Skeletal muscle tissue (tissue), 4 donors: Measurements from ENCODE around the gene ITSN1. TPM values are rescaled to one million over a fixed set of nuclear protein-coding genes. Genes with fewer than 3 reads are reported as not detected.

Source experiments
- H3K27ac ChIP-seq: one replicate; pipeline ENCODE4 v1.7.0; 2013; ENCODE audit warnings: mild to moderate bottlenecking, low read depth, low read length, inconsistent platforms
- H3K27me3 ChIP-seq, 3 donors: one replicate each; pipeline ENCODE4 v1.7.0; 2013; ENCODE audit warnings: low read length in 3 of 3; ENCODE audit not compliant: control insufficient read depth in 3 of 3, insufficient read depth in 3 of 3
- H3K36me3 ChIP-seq, 3 donors: one replicate each; pipeline ENCODE4 v1.7.0; 2013; ENCODE audit warnings: low read length in 3 of 3; ENCODE audit not compliant: control insufficient read depth in 3 of 3, insufficient read depth in 3 of 3
- H3K4me1 ChIP-seq, 3 donors: one replicate each; pipeline ENCODE4 v1.7.0; 2013; ENCODE audit warnings: low read length in 3 of 3, mild to moderate bottlenecking in 3 of 3; ENCODE audit not compliant: control insufficient read depth in 3 of 3, insufficient read depth in 3 of 3
- H3K4me3 ChIP-seq, 3 donors: one replicate each; pipeline ENCODE4 v1.7.0; 2013; ENCODE audit warnings: low read length in 3 of 3
- H3K9ac ChIP-seq, 3 donors: one replicate each; pipeline ENCODE4 v1.7.0; 2013; ENCODE audit warnings: low read length in 3 of 3, mild to moderate bottlenecking in 3 of 3, moderate library complexity in 2 of 3, low read depth in 1 of 3
- H3K9me3 ChIP-seq, 3 donors: one replicate each; pipeline ENCODE4 v1.7.0; 2013; ENCODE audit warnings: low read length in 3 of 3; ENCODE audit not compliant: control insufficient read depth in 3 of 3
- total RNA-seq: library from RNA; depleted of rRNA; stranded (reverse); fragments of >200 nt; gene quantifications from one replicate; pipeline ENCODE4 v1.2.3, GENCODE V29; 2014
- donor health status: Osteomylitis.

Gene ITSN1
- total RNA-seq, 1 donor from 2014 or later = 21.4 TPM

GRCh38 chr21:33690874-33691273 lies 48.6 kb downstream of the ITSN1 start:
- Histone ChIP-seq H3K4me1 (peaks cover 12 to 13% (median 13%) of the 10 kb centered on the region in 3 donors), H3K27me3 (no peaks in the 10 kb centered on the region), H3K4me3 (no peak overlapping the region)

GRCh38 chr21:33691945-33692603 lies 49.8 kb downstream of the ITSN1 start:
- H3K4me3 ChIP-seq = no peak overlapping the region
- no peaks in the 10 kb centered on the region for H3K9me3 ChIP-seq
- H3K27me3 ChIP-seq = no peaks in the 10 kb centered on the region
- no peaks in the 10 kb centered on the region for H3K36me3 ChIP-seq
- H3K4me1 ChIP-seq = peaks cover 6 to 8% (median 8%) of the 10 kb centered on the region in 3 donors
- no peak overlapping the region for H3K27ac ChIP-seq
- H3K9ac ChIP-seq = no peak overlapping the region

More at GRCh38 chr21:33690874-33691273, 48.6 kb downstream of the ITSN1 start:
- no peak overlapping the region for H3K27ac ChIP-seq
- H3K9ac ChIP-seq = no peak overlapping the region
- H3K36me3 ChIP-seq = no peaks in the 10 kb centered on the region
- H3K9me3 ChIP-seq = no peaks in the 10 kb centered on the region

GRCh38 chr21:33695813-33696212 lies 53.5 kb downstream of the ITSN1 start:
- Histone ChIP-seq H3K4me3 (no peak overlapping the region), H3K27ac (no peak overlapping the region), H3K9me3 (no peaks in the 10 kb centered on the region), H3K4me1 (peaks cover 4 to 16% (median 11%) of the 10 kb centered on the region in 3 donors), H3K9ac (no peak overlapping the region), H3K27me3 (no peaks in the 10 kb centered on the region), H3K36me3 (no peaks in the 10 kb centered on the region)

- no peak overlapping the region for H3K27ac ChIP-seq
- no peaks in the 10 kb centered on the region for H3K27me3 ChIP-seq
- H3K4me1 ChIP-seq = peaks cover 2 to 16% (median 11%) of the 10 kb centered on the region in 3 donors
- H3K36me3 ChIP-seq = no peaks in the 10 kb centered on the region
- no peaks in the 10 kb centered on the region for H3K9me3 ChIP-seq
- no peak overlapping the region for H3K4me3 ChIP-seq
- no peak overlapping the region for H3K9ac ChIP-seq
Measured at GRCh38 chr21:33696465-33696864, 54.2 kb downstream of the ITSN1 start.

GRCh38 chr21:33698087-33698860 lies 56.0 kb downstream of the ITSN1 start:
- Histone ChIP-seq H3K27ac (no peak overlapping the region), H3K36me3 (no peaks in the 10 kb centered on the region), H3K27me3 (no peaks in the 10 kb centered on the region), H3K4me1 (peaks cover 2 to 10% (median 7%) of the 10 kb centered on the region in 3 donors), H3K4me3 (no peak overlapping the region), H3K9ac (no peak overlapping the region), H3K9me3 (no peaks in the 10 kb centered on the region)

GRCh38 chr21:33699277-33699676 lies 57.0 kb downstream of the ITSN1 start:
- peaks cover 2 to 10% (median 7%) of the 10 kb centered on the region in 3 donors for H3K4me1 ChIP-seq
- no peak overlapping the region for H3K27ac ChIP-seq
- no peak overlapping the region for H3K4me3 ChIP-seq

GRCh38 chr21:33700491-33700890 lies 58.2 kb downstream of the ITSN1 start:
- Histone ChIP-seq H3K27me3 (no peaks in the 10 kb centered on the region), H3K27ac (no peak overlapping the region), H3K36me3 (no peaks in the 10 kb centered on the region), H3K9me3 (no peaks in the 10 kb centered on the region), H3K9ac (no peak overlapping the region), H3K4me1 (peaks cover 2 to 10% (median 7%) of the 10 kb centered on the region in 3 donors), H3K4me3 (no peak overlapping the region)

More at GRCh38 chr21:33699277-33699676, 57.0 kb downstream of the ITSN1 start:
- no peaks in the 10 kb centered on the region for H3K36me3 ChIP-seq
- H3K9me3 ChIP-seq = no peaks in the 10 kb centered on the region
- H3K27me3 ChIP-seq = no peaks in the 10 kb centered on the region
- no peak overlapping the region for H3K9ac ChIP-seq

- Histone ChIP-seq H3K9me3 (peaks cover 0 to 3% (median 0%) of the 10 kb centered on the region in 3 donors), H3K9ac (peak overlapping the region in 1 of 3 donors; percentile 5), H3K4me1 (no peaks in the 10 kb centered on the region), H3K36me3 (no peaks in the 10 kb centered on the region), H3K27ac (no peak overlapping the region), H3K4me3 (no peak overlapping the region), H3K27me3 (no peaks in the 10 kb centered on the region)
Measured at GRCh38 chr21:33703750-33704606, 61.7 kb downstream of the ITSN1 start.

- no peak overlapping the region for H3K9ac ChIP-seq
- H3K27me3 ChIP-seq = no peaks in the 10 kb centered on the region
- H3K27ac ChIP-seq = no peak overlapping the region
- no peaks in the 10 kb centered on the region for H3K36me3 ChIP-seq
- peaks cover 0 to 3% (median 2%) of the 10 kb centered on the region in 3 donors for H3K9me3 ChIP-seq
- H3K4me3 ChIP-seq = no peak overlapping the region
- H3K4me1 ChIP-seq = no peaks in the 10 kb centered on the region
Measured at GRCh38 chr21:33707846-33708245, 65.5 kb downstream of the ITSN1 start.
